HG03103 (cell line): Measurements from ENCODE around the gene C17orf58.
"Not testable (repeated sequence)": the region's sequence is repeated elsewhere in the genome, so short reads cannot be mapped to it uniquely, and the experiment has no call there.

Experiments
- ATAC-seq: cut with Tn5 transposase; IDR thresholded peaks from one replicate; pipeline ENCODE4 v1.9.1; 2021; ENCODE audit warnings: low read depth; ENCODE audit not compliant: unreplicated experiment

Gene C17orf58

GRCh38 chr17:68006797-68007196 is 10.5 kb upstream of the C17orf58 start:
- ATAC-seq = no peak

DNA sequence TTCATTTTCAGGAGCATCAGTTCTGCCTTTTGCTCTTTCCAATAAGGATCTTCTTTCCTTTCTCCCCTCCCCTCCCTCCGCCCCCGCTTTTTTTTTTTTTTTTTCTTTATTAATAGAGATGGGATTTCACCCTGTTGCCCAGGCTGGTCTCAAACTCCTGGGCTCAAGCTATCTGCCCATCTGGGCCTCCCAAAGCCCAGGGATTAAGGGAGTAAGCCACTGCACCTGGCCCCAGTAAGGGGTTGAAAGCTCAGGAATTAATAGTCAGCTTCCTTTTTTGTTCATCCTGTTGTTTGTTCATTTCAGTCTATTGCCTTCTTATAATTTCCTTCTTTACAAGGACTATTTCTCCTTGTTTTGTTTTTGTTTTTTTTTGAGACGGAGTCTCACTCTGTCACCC is 7.9 kb upstream of the C17orf58 start:
- ATAC-seq = no peak

- ATAC-seq = no peak
Measured at GRCh38 chr17:67999291-67999911, 3.1 kb upstream of the C17orf58 start.

- no peak for ATAC-seq
Measured at GRCh38 chr17:67998466-67998865, 2.2 kb upstream of the C17orf58 start.

GRCh38 chr17:67995570-67996263 is 552 bp downstream of the C17orf58 start:
- no peak for ATAC-seq

- ATAC-seq = no peak
Measured at GRCh38 chr17:67994817-67995569, 1.3 kb downstream of the C17orf58 start.

GRCh38 chr17:67993998-67994361 is 2.3 kb downstream of the C17orf58 start:
- ATAC-seq = no peak

- peak; percentile 73 for ATAC-seq
Measured at GRCh38 chr17:67993153-67993997, 2.9 kb downstream of the C17orf58 start.

DNA sequence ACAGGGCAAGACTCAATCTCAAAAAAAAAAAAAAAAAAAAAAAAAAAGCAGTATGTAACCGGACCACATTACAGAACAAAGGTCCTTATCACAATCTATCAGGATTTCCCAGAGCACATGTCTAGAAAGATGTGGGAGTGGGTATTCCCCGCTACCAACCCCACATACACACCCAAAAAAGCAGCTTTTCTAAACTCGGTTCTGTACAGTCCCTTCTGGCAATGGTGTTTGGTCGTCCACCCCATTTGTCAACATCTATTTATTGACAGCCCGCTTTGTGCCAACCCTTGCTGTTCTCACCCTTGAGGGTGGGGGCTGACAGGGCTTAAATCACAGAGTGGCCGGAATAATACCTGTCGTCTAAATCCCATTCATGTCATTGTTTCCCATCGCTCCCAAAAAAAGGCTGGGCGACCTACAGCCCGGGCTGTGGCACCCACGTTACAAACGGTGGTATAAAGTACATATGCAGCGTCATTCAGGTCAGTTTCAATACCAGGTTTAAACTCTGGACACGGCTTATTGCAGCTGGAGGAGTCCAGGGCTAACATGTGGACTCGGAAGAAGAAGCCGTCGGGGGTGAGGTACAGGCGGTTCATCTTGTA is 3.6 kb downstream of the C17orf58 start:
- no peak for ATAC-seq

- ATAC-seq = no peak
Measured at GRCh38 chr17:67990909-67991308, 5.4 kb downstream of the C17orf58 start.

DNA sequence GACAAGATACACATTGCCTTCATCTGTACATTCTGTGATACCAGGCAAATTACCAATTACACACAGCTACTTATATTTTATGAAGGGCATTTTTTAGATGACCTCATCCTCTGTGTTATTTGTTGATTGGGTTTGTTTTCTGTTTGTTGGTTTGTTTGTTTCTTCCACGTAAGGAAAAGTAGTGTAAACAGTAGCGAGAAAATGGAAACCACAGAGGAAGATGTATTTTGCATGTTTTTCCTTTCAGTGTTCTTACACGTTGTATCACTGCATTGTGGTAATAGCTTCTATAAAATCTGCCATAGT is 12.9 kb downstream of the C17orf58 start:
- no peak for ATAC-seq

- no peak for ATAC-seq
Measured at GRCh38 chr17:67982686-67983382, 13.4 kb downstream of the C17orf58 start.

DNA sequence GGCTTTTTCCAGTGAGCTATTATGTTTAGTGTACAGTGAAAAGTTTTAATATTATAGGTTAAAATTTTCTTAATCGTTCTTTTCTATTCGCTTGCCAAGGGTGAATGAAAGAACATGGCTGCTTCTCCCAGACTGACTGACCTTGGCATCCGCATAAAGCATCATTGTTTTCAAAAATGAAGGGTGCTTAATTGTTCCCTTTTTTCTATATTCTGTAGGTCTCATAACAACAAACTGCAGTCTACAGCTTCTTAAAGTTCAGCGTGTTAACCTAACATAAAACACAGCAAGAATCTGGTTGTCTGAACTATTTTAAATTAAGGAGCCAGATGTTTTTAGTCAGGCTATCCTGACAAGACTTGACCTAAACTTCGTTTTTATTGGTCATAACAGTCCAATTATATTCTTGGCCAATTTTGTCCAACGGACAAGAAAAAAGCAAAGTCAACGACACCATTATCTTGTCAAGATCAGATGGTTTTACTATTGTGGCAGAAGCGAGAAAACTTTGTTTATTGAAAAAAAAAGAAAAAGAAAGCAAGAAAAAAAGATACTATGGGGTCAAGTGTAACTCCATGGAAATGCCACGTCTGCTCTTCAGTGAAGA is 14.1 kb downstream of the C17orf58 start:
- no peak for ATAC-seq

DNA sequence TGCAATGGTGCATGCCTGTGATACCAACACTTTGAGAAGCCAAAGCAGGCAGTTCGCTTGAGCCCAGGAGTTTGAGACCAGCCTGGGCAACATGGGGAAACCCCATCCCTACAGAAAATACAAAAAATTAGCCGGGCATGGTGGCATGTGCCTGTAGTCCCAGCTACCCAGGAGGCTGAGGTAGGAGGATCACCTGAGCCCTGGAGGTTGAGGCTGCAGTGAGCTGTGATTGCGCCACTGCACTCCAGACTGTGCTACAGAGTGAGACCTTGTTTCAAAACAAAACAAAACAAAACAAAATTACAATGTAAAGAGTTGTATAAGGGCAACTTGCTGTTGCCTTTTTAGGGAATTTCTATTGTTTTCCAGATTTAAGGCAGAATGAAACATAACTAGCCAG is 15.4 kb downstream of the C17orf58 start:
- ATAC-seq = not testable (repeated sequence)

- ATAC-seq = no peak
Measured at GRCh38 chr17:67980456-67980855, 15.8 kb downstream of the C17orf58 start.

DNA sequence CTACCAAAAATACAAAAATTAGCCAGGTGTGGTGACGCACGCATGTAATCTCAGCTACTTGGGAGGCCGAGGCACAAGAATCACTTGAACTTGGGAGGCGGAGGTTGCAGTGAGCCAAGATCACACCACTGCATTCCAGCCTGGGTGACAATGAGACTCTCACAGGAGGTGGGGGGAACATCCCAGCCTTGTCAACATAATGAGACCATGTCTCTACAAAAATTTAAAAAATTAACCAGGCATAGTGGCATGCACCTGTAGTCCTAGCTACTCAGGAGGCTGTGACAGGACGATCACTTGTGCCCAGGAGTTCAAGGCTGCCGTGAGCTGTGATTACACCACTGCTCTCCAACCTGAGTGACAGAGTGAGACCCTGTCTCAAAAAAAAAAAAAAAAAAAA is 20.0 kb downstream of the C17orf58 start:
- ATAC-seq = not testable (repeated sequence)

DNA sequence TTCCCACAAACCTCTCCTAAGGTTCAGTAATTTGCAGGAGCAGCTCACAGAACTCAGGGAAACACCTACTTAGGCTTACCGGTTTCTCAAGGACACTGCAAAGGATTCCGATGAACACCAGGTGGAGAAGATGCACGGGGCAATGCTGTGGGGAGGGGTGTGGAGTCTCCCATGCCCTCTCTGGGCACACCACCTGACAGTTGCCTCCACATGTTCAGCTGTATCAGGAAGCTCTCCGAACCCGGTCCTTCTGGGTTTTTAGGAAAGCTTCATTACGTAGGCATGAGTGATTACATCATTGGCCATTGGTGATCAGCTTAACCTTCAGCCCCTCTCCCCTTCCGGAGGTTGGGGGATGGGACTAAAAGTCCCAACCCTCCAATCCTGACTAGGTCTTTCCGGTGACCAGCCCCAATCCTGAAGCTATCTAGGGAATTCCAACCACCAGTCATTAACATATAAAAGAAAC is 21.6 kb downstream of the C17orf58 start:
- no peak for ATAC-seq

DNA sequence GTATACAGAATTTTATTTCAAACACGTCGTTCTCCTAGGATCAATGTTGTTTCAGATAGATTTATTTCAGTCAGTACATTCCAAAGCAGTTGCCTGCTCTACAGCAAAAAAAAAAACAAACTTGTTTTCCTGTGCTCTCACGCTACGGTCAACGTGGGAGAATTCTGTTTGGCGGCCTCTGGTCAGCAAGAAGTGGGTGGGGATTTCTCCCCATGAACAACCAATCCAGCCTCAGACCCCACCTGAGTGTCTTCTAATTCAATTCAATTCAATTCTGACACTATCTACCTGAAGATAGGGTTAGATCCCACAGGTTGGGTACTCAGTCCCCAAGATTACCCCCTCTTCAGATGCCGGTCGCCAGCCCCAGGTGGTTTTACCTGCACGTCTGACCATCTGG is 22.1 kb downstream of the C17orf58 start:
- ATAC-seq = no peak

DNA sequence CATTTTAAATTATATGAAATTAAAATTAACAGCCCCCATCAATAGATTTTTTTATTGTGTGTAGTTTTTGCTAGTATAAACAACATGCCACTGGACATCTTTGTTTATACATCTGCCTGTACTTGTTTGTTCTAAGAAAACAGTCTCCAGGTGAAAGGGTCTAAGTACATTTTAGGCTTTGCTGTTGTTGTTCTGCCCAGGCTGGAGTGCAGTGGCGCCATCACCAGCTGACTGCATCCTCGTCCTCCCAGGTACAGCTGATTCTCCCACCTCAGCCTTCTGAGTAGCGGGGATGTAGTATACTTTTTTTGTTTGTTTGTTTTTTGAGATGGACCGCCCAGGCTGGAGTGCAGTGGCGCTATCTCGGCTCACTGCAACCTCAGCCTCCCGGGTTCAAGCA is 25.5 kb downstream of the C17orf58 start:
- ATAC-seq = no peak
